HL-60 (cell line): ENCODE data around the gene PKD1L1.

Experiments used
- DNase-seq, 2 experiments: peaks; one replicate each; pipeline ENCODE4 v3.0.0-alpha.2; 2010 to 2020; ENCODE audit warnings: low read depth in 1 of 2, low spot score in 1 of 2
- H3K27ac ChIP-seq: fragments of 250-450 bp; sonication (Bioruptor Pico); replicated peaks from 2 replicates; pipeline ENCODE4 v1.5.1; 2020; ENCODE audit warnings: mild to moderate bottlenecking, moderate library complexity
- H3K27me3 ChIP-seq: fragments of 250-450 bp; sonication (Bioruptor Pico); 2 replicates; pipeline ENCODE4 v1.5.1; 2021; ENCODE audit warnings: mild to moderate bottlenecking, moderate library complexity; ENCODE audit not compliant: insufficient read depth, poor library complexity, severe bottlenecking
- H3K4me3 ChIP-seq: replicated peaks from 2 replicates; pipeline ENCODE4 v1.5.1; 2011; ENCODE audit warnings: mild to moderate bottlenecking, control low read depth, low read length; ENCODE audit not compliant: insufficient read depth
- GABPA ChIP-seq: IDR thresholded peaks from 2 replicates; pipeline ENCODE4 v1.6.1; 2012; ENCODE audit warnings: low read depth
- POLR2AphosphoS5 ChIP-seq: IDR thresholded peaks from 2 replicates; pipeline ENCODE4 v1.6.1; 2012; ENCODE audit warnings: low read depth
- SPI1 ChIP-seq: IDR thresholded peaks from 2 replicates; pipeline ENCODE4 v1.6.1; 2012; ENCODE audit warnings: low read depth, mild to moderate bottlenecking, borderline replicate concordance
- long read RNA-seq: library from polyadenylated mRNA; unstranded; transcript quantifications from one replicate; pipeline ENCODE4 v2.0.0, GENCODE V29; 2020
- TF ChIP-seq, protein P1 (sequence below): IDR thresholded peaks from 2 replicates; pipeline ENCODE4 v1.6.1; 2012; ENCODE audit warnings: low read depth; ENCODE audit not compliant: insufficient replicate concordance
- TF ChIP-seq, protein P2 (sequence below): IDR thresholded peaks from one replicate; pipeline ENCODE4 v1.5.1; 2011; ENCODE audit warnings: low read length, control low read depth, inconsistent platforms; ENCODE audit not compliant: insufficient read depth

The PKD1L1 gene, protein sequence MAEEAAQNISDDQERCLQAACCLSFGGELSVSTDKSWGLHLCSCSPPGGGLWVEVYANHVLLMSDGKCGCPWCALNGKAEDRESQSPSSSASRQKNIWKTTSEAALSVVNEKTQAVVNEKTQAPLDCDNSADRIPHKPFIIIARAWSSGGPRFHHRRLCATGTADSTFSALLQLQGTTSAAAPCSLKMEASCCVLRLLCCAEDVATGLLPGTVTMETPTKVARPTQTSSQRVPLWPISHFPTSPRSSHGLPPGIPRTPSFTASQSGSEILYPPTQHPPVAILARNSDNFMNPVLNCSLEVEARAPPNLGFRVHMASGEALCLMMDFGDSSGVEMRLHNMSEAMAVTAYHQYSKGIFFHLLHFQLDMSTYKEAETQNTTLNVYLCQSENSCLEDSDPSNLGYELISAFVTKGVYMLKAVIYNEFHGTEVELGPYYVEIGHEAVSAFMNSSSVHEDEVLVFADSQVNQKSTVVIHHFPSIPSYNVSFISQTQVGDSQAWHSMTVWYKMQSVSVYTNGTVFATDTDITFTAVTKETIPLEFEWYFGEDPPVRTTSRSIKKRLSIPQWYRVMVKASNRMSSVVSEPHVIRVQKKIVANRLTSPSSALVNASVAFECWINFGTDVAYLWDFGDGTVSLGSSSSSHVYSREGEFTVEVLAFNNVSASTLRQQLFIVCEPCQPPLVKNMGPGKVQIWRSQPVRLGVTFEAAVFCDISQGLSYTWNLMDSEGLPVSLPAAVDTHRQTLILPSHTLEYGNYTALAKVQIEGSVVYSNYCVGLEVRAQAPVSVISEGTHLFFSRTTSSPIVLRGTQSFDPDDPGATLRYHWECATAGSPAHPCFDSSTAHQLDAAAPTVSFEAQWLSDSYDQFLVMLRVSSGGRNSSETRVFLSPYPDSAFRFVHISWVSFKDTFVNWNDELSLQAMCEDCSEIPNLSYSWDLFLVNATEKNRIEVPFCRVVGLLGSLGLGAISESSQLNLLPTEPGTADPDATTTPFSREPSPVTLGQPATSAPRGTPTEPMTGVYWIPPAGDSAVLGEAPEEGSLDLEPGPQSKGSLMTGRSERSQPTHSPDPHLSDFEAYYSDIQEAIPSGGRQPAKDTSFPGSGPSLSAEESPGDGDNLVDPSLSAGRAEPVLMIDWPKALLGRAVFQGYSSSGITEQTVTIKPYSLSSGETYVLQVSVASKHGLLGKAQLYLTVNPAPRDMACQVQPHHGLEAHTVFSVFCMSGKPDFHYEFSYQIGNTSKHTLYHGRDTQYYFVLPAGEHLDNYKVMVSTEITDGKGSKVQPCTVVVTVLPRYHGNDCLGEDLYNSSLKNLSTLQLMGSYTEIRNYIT (N-terminal part only)
- long read RNA-seq = 0 reads

DNA sequence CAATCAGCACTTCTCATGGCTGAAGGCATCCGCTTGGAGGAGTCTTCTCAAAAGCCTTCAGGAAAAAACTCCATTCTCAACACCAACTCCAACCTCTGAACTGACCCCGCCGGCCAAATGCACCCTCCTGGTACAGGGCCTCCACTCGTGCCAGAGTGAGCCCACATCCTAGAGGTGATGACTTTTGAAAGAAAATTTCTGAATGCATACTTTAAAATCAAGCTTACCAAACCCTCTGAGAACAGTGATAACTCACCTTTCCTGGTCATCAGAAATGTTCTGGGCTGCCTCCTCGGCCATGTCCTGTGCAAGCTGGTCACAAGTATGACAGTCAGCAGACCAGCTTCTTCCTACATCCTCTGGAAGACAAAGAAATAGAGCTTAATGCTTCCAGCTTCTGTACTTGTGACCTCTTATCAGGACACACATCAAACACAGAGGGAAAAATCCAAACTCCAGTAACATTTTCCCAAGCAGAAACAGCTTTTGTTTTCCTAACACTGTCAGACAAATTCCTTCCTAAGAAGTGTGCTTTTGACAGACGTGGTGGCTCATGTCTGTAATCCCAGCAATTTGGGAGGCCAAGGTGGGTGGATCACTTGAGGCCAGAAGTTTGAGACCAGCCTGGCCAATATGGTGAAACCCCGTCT, at the start of gene PKD1L1:
PKD1L1 (minus strand) TSS at position 326 of the 650 bp plus-strand sequence; CDS start at position 300, 26 bp downstream.
- DNase-seq = no peak
- Histone ChIP-seq H3K4me3 (no peak within 1 kb of the TSS), H3K27ac (no peak within 1 kb of the TSS), H3K27me3 (no peaks in the 10 kb centered on the region)
- TF ChIP-seq GABPA = no peak
- TF ChIP-seq, protein P1, sequence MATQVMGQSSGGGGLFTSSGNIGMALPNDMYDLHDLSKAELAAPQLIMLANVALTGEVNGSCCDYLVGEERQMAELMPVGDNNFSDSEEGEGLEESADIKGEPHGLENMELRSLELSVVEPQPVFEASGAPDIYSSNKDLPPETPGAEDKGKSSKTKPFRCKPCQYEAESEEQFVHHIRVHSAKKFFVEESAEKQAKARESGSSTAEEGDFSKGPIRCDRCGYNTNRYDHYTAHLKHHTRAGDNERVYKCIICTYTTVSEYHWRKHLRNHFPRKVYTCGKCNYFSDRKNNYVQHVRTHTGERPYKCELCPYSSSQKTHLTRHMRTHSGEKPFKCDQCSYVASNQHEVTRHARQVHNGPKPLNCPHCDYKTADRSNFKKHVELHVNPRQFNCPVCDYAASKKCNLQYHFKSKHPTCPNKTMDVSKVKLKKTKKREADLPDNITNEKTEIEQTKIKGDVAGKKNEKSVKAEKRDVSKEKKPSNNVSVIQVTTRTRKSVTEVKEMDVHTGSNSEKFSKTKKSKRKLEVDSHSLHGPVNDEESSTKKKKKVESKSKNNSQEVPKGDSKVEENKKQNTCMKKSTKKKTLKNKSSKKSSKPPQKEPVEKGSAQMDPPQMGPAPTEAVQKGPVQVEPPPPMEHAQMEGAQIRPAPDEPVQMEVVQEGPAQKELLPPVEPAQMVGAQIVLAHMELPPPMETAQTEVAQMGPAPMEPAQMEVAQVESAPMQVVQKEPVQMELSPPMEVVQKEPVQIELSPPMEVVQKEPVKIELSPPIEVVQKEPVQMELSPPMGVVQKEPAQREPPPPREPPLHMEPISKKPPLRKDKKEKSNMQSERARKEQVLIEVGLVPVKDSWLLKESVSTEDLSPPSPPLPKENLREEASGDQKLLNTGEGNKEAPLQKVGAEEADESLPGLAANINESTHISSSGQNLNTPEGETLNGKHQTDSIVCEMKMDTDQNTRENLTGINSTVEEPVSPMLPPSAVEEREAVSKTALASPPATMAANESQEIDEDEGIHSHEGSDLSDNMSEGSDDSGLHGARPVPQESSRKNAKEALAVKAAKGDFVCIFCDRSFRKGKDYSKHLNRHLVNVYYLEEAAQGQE = no peak
- no peak for TF ChIP-seq POLR2AphosphoS5
- TF ChIP-seq SPI1 = no peak

DNA sequence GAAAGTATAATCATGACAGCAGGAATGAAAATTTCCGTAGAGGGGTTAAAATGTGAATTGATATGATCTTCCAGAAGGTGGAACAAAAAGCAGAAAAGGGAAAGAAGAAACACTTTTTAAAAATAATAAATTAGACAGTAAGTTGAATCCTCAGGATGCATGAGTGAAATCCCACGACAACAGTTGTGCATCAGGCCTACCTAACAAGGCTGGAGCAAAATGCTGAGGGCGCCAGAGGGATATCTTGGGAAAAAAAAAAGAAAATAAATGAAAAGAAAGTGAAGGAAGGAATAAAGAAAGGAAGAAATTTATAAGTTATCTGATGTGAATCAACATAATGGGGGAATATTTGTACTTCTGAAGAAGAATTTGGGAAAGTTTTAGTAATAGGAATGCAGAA, 44.2 kb upstream of the PKD1L1 start:
- H3K4me3 ChIP-seq = peak overlapping the region; percentile 59
- no peaks in the 10 kb centered on the region for H3K27me3 ChIP-seq
- peak overlapping the region; percentile 68 for H3K27ac ChIP-seq
- TF ChIP-seq, protein P1 = no peak
- TF ChIP-seq GABPA = no peak
- no peak for TF ChIP-seq POLR2AphosphoS5
- TF ChIP-seq SPI1 = no peak
- TF ChIP-seq, protein P2, sequence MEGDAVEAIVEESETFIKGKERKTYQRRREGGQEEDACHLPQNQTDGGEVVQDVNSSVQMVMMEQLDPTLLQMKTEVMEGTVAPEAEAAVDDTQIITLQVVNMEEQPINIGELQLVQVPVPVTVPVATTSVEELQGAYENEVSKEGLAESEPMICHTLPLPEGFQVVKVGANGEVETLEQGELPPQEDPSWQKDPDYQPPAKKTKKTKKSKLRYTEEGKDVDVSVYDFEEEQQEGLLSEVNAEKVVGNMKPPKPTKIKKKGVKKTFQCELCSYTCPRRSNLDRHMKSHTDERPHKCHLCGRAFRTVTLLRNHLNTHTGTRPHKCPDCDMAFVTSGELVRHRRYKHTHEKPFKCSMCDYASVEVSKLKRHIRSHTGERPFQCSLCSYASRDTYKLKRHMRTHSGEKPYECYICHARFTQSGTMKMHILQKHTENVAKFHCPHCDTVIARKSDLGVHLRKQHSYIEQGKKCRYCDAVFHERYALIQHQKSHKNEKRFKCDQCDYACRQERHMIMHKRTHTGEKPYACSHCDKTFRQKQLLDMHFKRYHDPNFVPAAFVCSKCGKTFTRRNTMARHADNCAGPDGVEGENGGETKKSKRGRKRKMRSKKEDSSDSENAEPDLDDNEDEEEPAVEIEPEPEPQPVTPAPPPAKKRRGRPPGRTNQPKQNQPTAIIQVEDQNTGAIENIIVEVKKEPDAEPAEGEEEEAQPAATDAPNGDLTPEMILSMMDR = no peak
- DNase-seq = no peak

DNA sequence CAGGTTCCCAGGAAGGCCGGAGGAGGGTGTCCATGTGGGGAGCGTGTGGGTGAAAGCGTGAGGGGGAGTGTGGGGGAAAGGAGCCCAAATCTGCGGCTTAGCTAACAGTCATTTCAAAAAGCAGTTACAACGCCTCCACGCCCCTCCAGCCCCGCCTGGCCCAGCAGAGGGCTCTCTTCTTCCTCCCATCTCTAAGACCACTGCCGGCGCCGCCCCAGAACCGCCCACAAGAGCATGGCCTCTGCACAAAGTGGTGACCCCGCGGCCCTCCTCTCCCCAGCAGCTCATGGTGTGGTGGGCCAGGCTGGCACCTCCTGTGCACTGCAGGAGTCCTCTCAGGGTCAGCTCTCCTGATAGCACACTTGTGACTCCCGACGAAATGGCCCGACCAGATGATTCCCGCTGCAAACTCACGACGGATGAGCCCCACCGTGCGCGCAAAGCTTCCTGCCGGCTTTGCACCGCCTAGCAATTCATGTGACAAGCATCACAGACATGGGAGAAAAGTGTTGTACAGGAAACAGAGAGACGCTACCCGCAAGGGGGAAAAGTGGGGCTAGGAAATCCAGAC, 43.6 kb upstream of the PKD1L1 start:
- H3K4me3 ChIP-seq = peak overlapping the region; percentile 59
- TF ChIP-seq, protein P2 = peak; percentile 57
- TF ChIP-seq SPI1 (no peak), GABPA (no peak), POLR2AphosphoS5 (peak; percentile 81)
- TF ChIP-seq, protein P1 = peak; percentile 51
- no peaks in the 10 kb centered on the region for H3K27me3 ChIP-seq
- H3K27ac ChIP-seq = peak overlapping the region; percentile 68
- DNase-seq = peak; percentile 57 to 91
